ENCODE data around the gene MYRIP.
"Not testable (repeated sequence)": the region's sequence is repeated elsewhere in the genome, so short reads cannot be mapped to it uniquely, and the experiment has no call there.

Gene MYRIP

DNA sequence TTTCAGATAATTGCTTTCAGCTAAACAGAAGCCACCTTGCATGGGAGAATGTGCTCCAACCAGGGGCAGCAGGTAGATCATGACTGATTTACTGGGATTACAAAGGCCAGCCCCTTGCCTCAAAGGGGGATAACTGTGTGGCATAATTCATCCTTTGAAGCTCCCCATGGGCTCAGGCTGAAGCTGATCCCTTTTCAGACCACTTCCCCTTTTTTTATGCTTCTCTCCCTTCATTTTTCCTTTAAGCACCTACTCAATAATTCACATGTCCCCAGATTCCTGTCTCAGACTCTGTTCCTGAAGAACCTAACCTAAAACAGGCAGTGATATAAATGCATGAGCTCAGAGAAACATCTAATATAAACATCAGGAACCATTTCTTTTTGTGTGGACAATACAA is 8.2 kb upstream of the MYRIP start:
- no peak for TF ChIP-seq EZH2phosphoT487 (IDR thresholded peaks at IDR 0.05; ENCODE audit: borderline replicate concordance, low read length)
- TF ChIP-seq, protein P1, sequence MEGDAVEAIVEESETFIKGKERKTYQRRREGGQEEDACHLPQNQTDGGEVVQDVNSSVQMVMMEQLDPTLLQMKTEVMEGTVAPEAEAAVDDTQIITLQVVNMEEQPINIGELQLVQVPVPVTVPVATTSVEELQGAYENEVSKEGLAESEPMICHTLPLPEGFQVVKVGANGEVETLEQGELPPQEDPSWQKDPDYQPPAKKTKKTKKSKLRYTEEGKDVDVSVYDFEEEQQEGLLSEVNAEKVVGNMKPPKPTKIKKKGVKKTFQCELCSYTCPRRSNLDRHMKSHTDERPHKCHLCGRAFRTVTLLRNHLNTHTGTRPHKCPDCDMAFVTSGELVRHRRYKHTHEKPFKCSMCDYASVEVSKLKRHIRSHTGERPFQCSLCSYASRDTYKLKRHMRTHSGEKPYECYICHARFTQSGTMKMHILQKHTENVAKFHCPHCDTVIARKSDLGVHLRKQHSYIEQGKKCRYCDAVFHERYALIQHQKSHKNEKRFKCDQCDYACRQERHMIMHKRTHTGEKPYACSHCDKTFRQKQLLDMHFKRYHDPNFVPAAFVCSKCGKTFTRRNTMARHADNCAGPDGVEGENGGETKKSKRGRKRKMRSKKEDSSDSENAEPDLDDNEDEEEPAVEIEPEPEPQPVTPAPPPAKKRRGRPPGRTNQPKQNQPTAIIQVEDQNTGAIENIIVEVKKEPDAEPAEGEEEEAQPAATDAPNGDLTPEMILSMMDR (IDR thresholded peaks at IDR 0.05; ENCODE audit: low read depth, low read length, poor library complexity, severe bottlenecking) = no peak

DNA sequence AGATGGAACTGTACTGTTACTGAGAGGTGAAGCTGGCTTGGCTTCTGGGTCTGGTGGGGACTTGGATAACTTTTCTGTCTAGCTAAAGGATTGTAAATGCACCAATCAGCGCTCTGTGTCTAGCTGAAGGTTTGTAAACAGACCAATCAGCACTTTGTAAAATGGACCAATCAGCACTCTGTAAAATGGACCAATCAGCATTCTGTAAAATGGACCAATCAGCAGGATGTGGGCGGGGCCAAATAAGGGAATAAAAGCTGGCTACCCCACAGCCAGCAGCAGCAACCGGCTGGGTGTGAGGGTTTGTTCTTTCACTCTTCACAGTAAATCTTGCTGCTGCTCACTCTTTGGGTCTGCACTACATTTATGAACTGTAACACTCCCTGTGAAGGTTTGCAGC is 6.9 kb upstream of the MYRIP start:
- H3K4me2 ChIP-seq (ENCODE audit: low read length) = not testable (repeated sequence)

More for the DNA sequence above, 8.2 kb upstream of the MYRIP start:
- no peaks in the 10 kb centered on the region for H4K20me1 ChIP-seq (ENCODE audit: control insufficient read depth, insufficient read depth, low read depth, low read length)
- no peak overlapping the region for H3K4me3 ChIP-seq (ENCODE audit: low read length)
- H3K9me2 ChIP-seq (replicated peaks; ENCODE audit: control insufficient read depth, low read length) = no peaks in the 10 kb centered on the region; the same call in 1 of the 2 replicates
- H3F3A ChIP-seq (ENCODE audit: control insufficient read depth, insufficient read depth) = no peaks in the 10 kb centered on the region
- no peaks in the 10 kb centered on the region for H3K36me3 ChIP-seq (ENCODE audit: control insufficient read depth, low read length)
- H3K27me3 ChIP-seq (ENCODE audit: control insufficient read depth, low read length) = no peaks in the 10 kb centered on the region
- no peak overlapping the region for H3K4me2 ChIP-seq (ENCODE audit: low read length)
- H3K27ac ChIP-seq (ENCODE audit: low read depth, low read length) = no peak overlapping the region
- H3K4me1 ChIP-seq (ENCODE audit: control insufficient read depth, low read length) = no peaks in the 10 kb centered on the region
- H3K79me2 ChIP-seq (ENCODE audit: control insufficient read depth, low read length) = no peaks in the 10 kb centered on the region
- H3K9me3 ChIP-seq (ENCODE audit: control insufficient read depth, insufficient read depth, low read length) = peaks cover 3% of the 10 kb centered on the region; the same call in 1 of the 2 replicates

DNA sequence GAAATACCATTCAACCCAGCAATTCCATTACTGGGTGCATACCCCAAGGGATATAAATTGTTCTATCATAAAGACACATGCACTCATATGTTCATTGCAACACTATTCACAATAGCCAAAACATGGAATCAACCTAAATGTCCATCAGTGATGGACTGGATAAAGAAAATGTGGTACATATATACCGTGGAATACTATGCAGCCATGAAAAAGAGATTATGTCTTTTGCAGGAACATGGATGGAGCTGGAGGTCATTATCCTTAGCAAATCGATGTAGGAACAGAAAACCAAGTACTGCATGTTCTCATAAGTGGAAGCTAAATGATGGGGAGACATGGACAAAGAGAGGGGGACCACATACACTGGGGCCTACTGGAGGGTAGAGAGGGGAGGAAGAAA is 5.5 kb upstream of the MYRIP start:
- TF ChIP-seq, protein P1 (IDR thresholded peaks at IDR 0.05; ENCODE audit: low read depth, low read length, poor library complexity, severe bottlenecking) = no peak
- TF ChIP-seq EZH2phosphoT487 (IDR thresholded peaks at IDR 0.05; ENCODE audit: borderline replicate concordance, low read length) = no peak
- H3K4me3 ChIP-seq (ENCODE audit: low read length) = no peak overlapping the region
- H3F3A ChIP-seq (ENCODE audit: control insufficient read depth, insufficient read depth) = no peaks in the 10 kb centered on the region
- no peaks in the 10 kb centered on the region for H3K4me1 ChIP-seq (ENCODE audit: control insufficient read depth, low read length)
- no peaks in the 10 kb centered on the region for H3K79me2 ChIP-seq (ENCODE audit: control insufficient read depth, low read length)
- H3K4me2 ChIP-seq (ENCODE audit: low read length) = no peak overlapping the region
- no peak overlapping the region for H3K27ac ChIP-seq (ENCODE audit: low read depth, low read length)
- no peaks in the 10 kb centered on the region for H3K36me3 ChIP-seq (ENCODE audit: control insufficient read depth, low read length)
- peaks cover 3% of the 10 kb centered on the region; the same call in 1 of the 2 replicates for H3K9me3 ChIP-seq (ENCODE audit: control insufficient read depth, insufficient read depth, low read length)
- H3K9me2 ChIP-seq (replicated peaks; ENCODE audit: control insufficient read depth, low read length) = no peaks in the 10 kb centered on the region
- H3K27me3 ChIP-seq (ENCODE audit: control insufficient read depth, low read length) = no peaks in the 10 kb centered on the region
- H4K20me1 ChIP-seq (ENCODE audit: control insufficient read depth, insufficient read depth, low read depth, low read length) = no peaks in the 10 kb centered on the region

More for the DNA sequence above, 6.9 kb upstream of the MYRIP start:
- H3K27ac ChIP-seq (ENCODE audit: low read depth, low read length); H3F3A ChIP-seq (ENCODE audit: control insufficient read depth, insufficient read depth); H3K79me2 ChIP-seq (ENCODE audit: control insufficient read depth, low read length); H3K27me3 ChIP-seq (ENCODE audit: control insufficient read depth, low read length); H3K9me2 ChIP-seq (replicated peaks; ENCODE audit: control insufficient read depth, low read length); H3K36me3 ChIP-seq (ENCODE audit: control insufficient read depth, low read length); H4K20me1 ChIP-seq (ENCODE audit: control insufficient read depth, insufficient read depth, low read depth, low read length); H3K4me1 ChIP-seq (ENCODE audit: control insufficient read depth, low read length); H3K4me3 ChIP-seq (ENCODE audit: low read length); H3K9me3 ChIP-seq (ENCODE audit: control insufficient read depth, insufficient read depth, low read length): not testable (repeated sequence)

DNA sequence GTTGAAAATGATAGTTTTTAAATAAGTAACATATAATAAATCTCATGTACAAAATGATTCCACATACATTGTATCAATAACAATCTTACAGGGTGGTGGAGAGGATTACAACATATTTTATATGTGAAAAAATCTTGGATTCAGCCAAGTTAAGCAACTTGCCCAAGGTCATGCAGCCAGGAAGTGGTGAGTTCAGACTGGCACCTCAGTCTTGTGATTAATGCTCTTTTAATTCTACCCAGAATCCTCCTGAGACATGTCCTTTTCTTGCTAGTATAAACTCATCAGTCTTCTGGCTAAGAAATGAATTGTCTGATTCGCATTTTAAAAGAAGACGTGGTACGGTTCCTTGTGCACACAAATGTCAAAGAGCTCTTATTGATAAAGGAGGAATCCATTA is 4.5 kb upstream of the MYRIP start:
- Histone ChIP-seq H3K27ac (ENCODE audit: low read depth, low read length) (no peak overlapping the region), H3K4me2 (ENCODE audit: low read length) (no peak overlapping the region), H3K9me2 (replicated peaks; ENCODE audit: control insufficient read depth, low read length) (no peaks in the 10 kb centered on the region), H3K4me3 (ENCODE audit: low read length) (no peak overlapping the region), H3K27me3 (ENCODE audit: control insufficient read depth, low read length) (no peaks in the 10 kb centered on the region), H3K4me1 (ENCODE audit: control insufficient read depth, low read length) (no peaks in the 10 kb centered on the region), H3K79me2 (ENCODE audit: control insufficient read depth, low read length) (no peaks in the 10 kb centered on the region), H3K9me3 (ENCODE audit: control insufficient read depth, insufficient read depth, low read length) (peaks cover 6% of the 10 kb centered on the region; the same call in 1 of the 2 replicates), H3F3A (ENCODE audit: control insufficient read depth, insufficient read depth) (no peaks in the 10 kb centered on the region), H3K36me3 (ENCODE audit: control insufficient read depth, low read length) (no peaks in the 10 kb centered on the region), H4K20me1 (ENCODE audit: control insufficient read depth, insufficient read depth, low read depth, low read length) (no peaks in the 10 kb centered on the region)
- TF ChIP-seq, protein P1 (IDR thresholded peaks at IDR 0.05; ENCODE audit: low read depth, low read length, poor library complexity, severe bottlenecking) = no peak
- no peak for TF ChIP-seq EZH2phosphoT487 (IDR thresholded peaks at IDR 0.05; ENCODE audit: borderline replicate concordance, low read length)

All from DOHH2 (cell line).